Peyer's patch (tissue), 4 donors: ENCODE data around the gene C1orf198.

Experiments
- CTCF ChIP-seq, 6 experiments: fragments of 450-650 bp in 4 of 6; fragments of 200-600 bp in 2 of 6; sonication (generic) in 1 of 6; IDR thresholded peaks; one replicate each; pipeline ENCODE4 v1.5.1; 2017 to 2019; ENCODE audit warnings: antibody characterized with exemption in 6 of 6, mild to moderate bottlenecking in 3 of 6, moderate library complexity in 1 of 6
- POLR2A ChIP-seq, 2 donors: fragments of 450-650 bp; IDR thresholded peaks; one replicate each; pipeline ENCODE4 v1.5.1; 2017; ENCODE audit warnings: antibody characterized with exemption in 2 of 2, mild to moderate bottlenecking in 2 of 2, moderate library complexity in 2 of 2

- no peak for TF ChIP-seq CTCF (IDR thresholded peaks at IDR 0.05)
- TF ChIP-seq POLR2A (IDR thresholded peaks at IDR 0.05): no peak
Observed at GRCh38 chr1:230798491-230798890, 69.8 kb downstream of the C1orf198 start.
